ENCODE measurements around the gene NDC80.

Gene NDC80

DNA sequence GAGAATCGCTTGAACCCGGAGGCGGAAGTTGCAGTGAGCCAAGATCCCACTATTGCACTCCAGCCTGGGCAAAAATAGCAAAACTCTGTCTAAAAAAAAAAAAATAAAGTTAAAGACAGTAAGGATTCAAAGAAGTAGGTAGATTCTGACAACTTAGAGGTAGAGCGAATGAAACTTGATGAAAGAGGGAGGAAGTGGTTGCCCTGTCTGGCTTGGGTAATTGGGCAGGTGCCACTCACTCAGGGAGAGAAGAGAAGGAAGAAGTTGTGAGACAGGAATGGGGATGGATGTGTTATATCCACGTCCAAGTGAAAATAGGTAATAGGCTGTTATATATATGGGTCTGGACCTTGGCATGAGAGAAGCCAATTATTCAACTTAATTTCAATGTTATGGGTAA, 26.3 kb downstream of the NDC80 start:
- no peak for TF ChIP-seq CTCF (conservative IDR thresholded peaks at IDR 0.05)
- H3K27ac ChIP-seq: no peak overlapping the region

DNA sequence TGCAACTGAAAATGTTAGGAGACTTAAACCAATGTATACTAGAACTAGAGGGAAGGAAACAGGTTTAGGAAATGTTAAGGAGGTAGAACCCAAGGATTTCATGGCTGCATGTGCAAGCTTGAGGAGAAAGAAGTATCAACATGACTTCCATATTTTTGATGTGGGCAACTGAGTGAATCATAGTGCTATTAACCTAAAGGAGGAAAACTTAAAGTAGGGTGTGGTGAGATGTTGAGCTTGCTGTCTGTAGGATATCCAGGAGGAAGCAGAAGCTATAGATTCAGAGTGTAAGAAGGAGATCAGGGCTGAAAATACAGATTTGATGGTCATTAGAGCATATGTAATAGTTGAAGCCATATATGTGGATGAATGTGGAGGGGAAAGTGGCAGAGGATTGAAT, 31.5 kb downstream of the NDC80 start:
- H3K27ac ChIP-seq: no peak overlapping the region
- no peak for TF ChIP-seq CTCF (conservative IDR thresholded peaks at IDR 0.05)

GRCh38 chr18:2606335-2606734, 35.0 kb downstream of the NDC80 start:
- H3K27ac ChIP-seq: no peak overlapping the region
- TF ChIP-seq CTCF (conservative IDR thresholded peaks at IDR 0.05): no peak

GRCh38 chr18:2609604-2610003, 38.2 kb downstream of the NDC80 start:
- TF ChIP-seq CTCF (conservative IDR thresholded peaks at IDR 0.05): no peak
- H3K27ac ChIP-seq: no peak overlapping the region

- no peak for TF ChIP-seq CTCF (conservative IDR thresholded peaks at IDR 0.05)
- H3K27ac ChIP-seq: no peak overlapping the region
Measured at GRCh38 chr18:2610549-2610948, 39.2 kb downstream of the NDC80 start.

- no peak for TF ChIP-seq CTCF (conservative IDR thresholded peaks at IDR 0.05)
Measured at GRCh38 chr18:2612996-2613395, 41.6 kb downstream of the NDC80 start.

DNA sequence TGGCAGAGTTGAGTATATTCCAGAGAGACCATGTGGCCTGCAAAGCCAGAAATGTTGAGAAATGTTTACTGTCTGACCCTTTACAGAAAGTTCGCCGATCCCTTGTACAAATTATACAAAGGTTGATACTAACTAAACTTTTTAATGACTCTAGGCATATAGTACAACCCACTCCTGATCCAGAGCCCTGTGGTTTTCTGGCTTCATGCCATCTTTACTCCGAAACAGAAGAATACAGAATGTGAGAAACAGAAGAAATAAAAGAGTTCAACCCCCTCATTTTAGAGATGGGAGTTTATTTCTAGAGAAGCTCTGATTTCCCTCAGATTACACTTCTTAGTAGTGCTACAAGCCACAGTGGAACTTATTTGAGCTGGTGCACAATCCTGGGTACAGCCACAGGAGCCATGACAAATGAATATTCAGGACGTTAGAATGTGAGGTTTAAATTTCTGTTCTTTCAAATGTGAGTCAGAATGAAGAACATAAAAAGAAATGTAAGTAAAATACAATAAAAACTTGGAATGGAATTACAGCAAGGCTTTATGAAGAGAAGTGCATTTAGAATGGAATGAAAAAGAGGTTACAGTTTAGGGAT, 46.1 kb downstream of the NDC80 start:
- no peak overlapping the region for H3K27ac ChIP-seq
- no peak for TF ChIP-seq CTCF (conservative IDR thresholded peaks at IDR 0.05)

More at GRCh38 chr18:2612996-2613395, 41.6 kb downstream of the NDC80 start:
- no peak overlapping the region for H3K27ac ChIP-seq

Measured in VCaP (cell line).